H1 (cell line): ENCODE measurements around the gene TMEM115.

ENCODE experiments used
- BACH1 ChIP-seq: IDR thresholded peaks from 2 replicates; pipeline ENCODE4 v1.6.1; 2012; ENCODE audit warnings: low read length, improper control_type of control experiment
- CBX8 ChIP-seq: fragments of 300-800, 300-1000 bp; sonication (generic); IDR thresholded peaks from 2 replicates; pipeline ENCODE4 v1.7.1; 2016; ENCODE audit warnings: low read depth, low read length, borderline replicate concordance
- CHD1 ChIP-seq: IDR thresholded peaks from 2 replicates; pipeline ENCODE4 v1.6.1; 2012; ENCODE audit warnings: low read depth, low read length, improper control_type of control experiment
- CTCF ChIP-seq, 3 experiments: IDR thresholded peaks; 1 replicate in 2 of 3; 2 replicates in 1 of 3; pipeline versions ENCODE4 v1.5.1 to v1.6.1; 2011; ENCODE audit warnings: low read length in 3 of 3, mild to moderate bottlenecking in 3 of 3, inconsistent platforms in 2 of 3, low read depth in 1 of 3, moderate library complexity in 1 of 3; ENCODE audit not compliant: insufficient read depth in 1 of 3; ENCODE audit errors: control extremely low read depth in 1 of 3

- no peak for TF ChIP-seq BACH1
- TF ChIP-seq CTCF (IDR thresholded peaks at IDR 0.05; ENCODE audit: control extremely low read depth in 1 of 3, insufficient read depth in 1 of 3, low read depth in 1 of 3, low read length in 3 of 3), result no peak
- TF ChIP-seq CBX8, result no peak
- no peak for TF ChIP-seq CHD1
Measured at GRCh38 chr3:50323092-50323600, 36.2 kb downstream of the TMEM115 start.
